Mesendoderm (in vitro differentiated cells): ENCODE results near the gene FOXN4.

Experiments
- DNase-seq: peaks from one replicate; pipeline ENCODE4 v3.0.0; 2013
- H2AK5ac ChIP-seq: 2 replicates; pipeline ENCODE4 v1.6.1; 2013; ENCODE audit warnings: low read length, inconsistent platforms
- H2BK120ac ChIP-seq: 2 replicates; pipeline ENCODE4 v1.6.1; 2013; ENCODE audit warnings: low read depth, mild to moderate bottlenecking, low read length, moderate library complexity, mixed read lengths
- H2BK15ac ChIP-seq: replicated peaks from 2 replicates; pipeline ENCODE4 v1.6.1; 2013; ENCODE audit warnings: low read depth, mild to moderate bottlenecking, moderate library complexity
- H2BK5ac ChIP-seq: 2 replicates; pipeline ENCODE4 v1.6.1; 2013; ENCODE audit warnings: low read length, inconsistent platforms
- H3K18ac ChIP-seq: 2 replicates; pipeline ENCODE4 v1.6.1; 2013; ENCODE audit warnings: mild to moderate bottlenecking, low read length, mixed read lengths
- H3K23ac ChIP-seq: one replicate; pipeline ENCODE4 v1.6.1; 2013; ENCODE audit warnings: low read length
- H3K27ac ChIP-seq: 2 replicates; pipeline ENCODE4 v1.5.1; 2013; ENCODE audit warnings: low read depth, mild to moderate bottlenecking, inconsistent platforms, low read length, moderate library complexity
- H3K27me3 ChIP-seq: 2 replicates; pipeline ENCODE4 v1.6.1; 2013; ENCODE audit warnings: low read length, control low read depth, mild to moderate bottlenecking, inconsistent platforms; ENCODE audit not compliant: insufficient read depth, poor library complexity
- H3K36me3 ChIP-seq: 2 replicates; pipeline ENCODE4 v1.6.1; 2013; ENCODE audit warnings: low read length, inconsistent platforms; ENCODE audit not compliant: control insufficient read depth, insufficient read depth
- H3K4ac ChIP-seq: one replicate; pipeline ENCODE4 v1.6.1; 2013; ENCODE audit warnings: low read depth, mild to moderate bottlenecking, low read length, moderate library complexity
- H3K4me1 ChIP-seq: 2 replicates; pipeline ENCODE4 v1.6.1; 2013; ENCODE audit warnings: low read depth, low read length, inconsistent platforms; ENCODE audit not compliant: control insufficient read depth
- H3K4me2 ChIP-seq: 2 replicates; pipeline ENCODE4 v1.6.1; 2013; ENCODE audit warnings: low read length
- H3K4me3 ChIP-seq: 2 replicates; pipeline ENCODE4 v1.5.1; 2013; ENCODE audit warnings: mild to moderate bottlenecking, low read length
- H3K56ac ChIP-seq: one replicate; pipeline ENCODE4 v1.6.1; 2013; ENCODE audit warnings: low read length
- H3K79me1 ChIP-seq: 2 replicates; pipeline ENCODE4 v1.6.1; 2013; ENCODE audit warnings: low read length, inconsistent platforms
- H3K79me2 ChIP-seq: 2 replicates; pipeline ENCODE4 v1.6.1; 2013; ENCODE audit warnings: mild to moderate bottlenecking, low read length; ENCODE audit not compliant: control insufficient read depth, insufficient read depth
- H3K9ac ChIP-seq: 2 replicates; pipeline ENCODE4 v1.6.1; 2013; ENCODE audit warnings: low read length, inconsistent platforms
- H4K5ac ChIP-seq: one replicate; pipeline ENCODE4 v1.6.1; 2013; ENCODE audit warnings: low read length
- H4K8ac ChIP-seq: one replicate; pipeline ENCODE4 v1.6.1; 2013; ENCODE audit warnings: low read depth, mild to moderate bottlenecking, control low read depth, low read length, moderate library complexity
- whole genome bisulfite sequencing: extraction: QIAGEN DNeasy Blood & Tissue Kit; methylation state at CpG from one replicate; pipeline ENCODE4 v1.1.7; 2013; ENCODE audit warnings: low lambda C conversion rate, missing lambda C conversion rate; ENCODE audit not compliant: insufficient coverage; ENCODE audit errors: extremely low coverage; 5-methylcytosine and 5-hydroxymethylcytosine counted together

Gene FOXN4

GRCh38 chr12:109310247-109311125 is 1.4 kb upstream of the FOXN4 start:
- no peak overlapping the region for H4K8ac ChIP-seq
- no peak overlapping the region for H2BK120ac ChIP-seq
- H3K4me2 ChIP-seq = peak overlapping the region; percentile 61
- DNase-seq = no peak
- no peak overlapping the region for H2AK5ac ChIP-seq
- no peaks in the 10 kb centered on the region for H3K79me1 ChIP-seq
- no peak overlapping the region for H3K4ac ChIP-seq
- no CpG with 5 or more reads among the region's 33 CpGs for WGBS
- no peak overlapping the region for H3K18ac ChIP-seq
- H3K79me2 ChIP-seq = no peaks in the 10 kb centered on the region
- H3K56ac ChIP-seq = peak overlapping the region; percentile 34
- H3K4me3 ChIP-seq = peak overlapping the region; percentile 20
- H2BK5ac ChIP-seq = no peak overlapping the region
- no peaks in the 10 kb centered on the region for H3K4me1 ChIP-seq
- no peak overlapping the region for H3K27ac ChIP-seq
- H3K36me3 ChIP-seq = no peaks in the 10 kb centered on the region
- peak overlapping the region; percentile 27 for H3K9ac ChIP-seq
- H4K5ac ChIP-seq = no peak overlapping the region
- no peak overlapping the region for H3K23ac ChIP-seq
- H3K27me3 ChIP-seq = peaks cover 30% of the 10 kb centered on the region
- H2BK15ac ChIP-seq = no peak overlapping the region

- no peak overlapping the region for H4K8ac ChIP-seq
- no peaks in the 10 kb centered on the region for H3K4me1 ChIP-seq
- H3K4me3 ChIP-seq = peak overlapping the region; percentile 20
- no peaks in the 10 kb centered on the region for H3K79me1 ChIP-seq
- H3K4ac ChIP-seq = no peak overlapping the region
- no peak overlapping the region for H4K5ac ChIP-seq
- H2AK5ac ChIP-seq = no peak overlapping the region
- peak; percentile 39 for DNase-seq
- H3K56ac ChIP-seq = peak overlapping the region; percentile 34
- no peaks in the 10 kb centered on the region for H3K79me2 ChIP-seq
- WGBS = no CpG with 5 or more reads among the region's 99 CpGs
- H2BK5ac ChIP-seq = no peak overlapping the region
- peak overlapping the region; percentile 27 for H3K9ac ChIP-seq
- H2BK120ac ChIP-seq = no peak overlapping the region
- H3K4me2 ChIP-seq = peak overlapping the region; percentile 61
- no peak overlapping the region for H3K23ac ChIP-seq
- no peak overlapping the region for H2BK15ac ChIP-seq
- peaks cover 30% of the 10 kb centered on the region for H3K27me3 ChIP-seq
- H3K18ac ChIP-seq = no peak overlapping the region
- no peaks in the 10 kb centered on the region for H3K36me3 ChIP-seq
- no peak overlapping the region for H3K27ac ChIP-seq
These were observed 530 bp upstream of the FOXN4 start for GRCh38 chr12:109309381-109310246.

GRCh38 chr12:109307051-109307450 is 2.0 kb downstream of the FOXN4 start:
- Histone ChIP-seq H2BK15ac (no peak overlapping the region), H3K27ac (no peak overlapping the region), H3K79me2 (no peaks in the 10 kb centered on the region), H2BK5ac (no peak overlapping the region), H4K8ac (no peak overlapping the region), H3K4me1 (no peaks in the 10 kb centered on the region), H4K5ac (no peak overlapping the region), H3K56ac (no peak overlapping the region), H3K4me2 (no peak overlapping the region), H3K36me3 (no peaks in the 10 kb centered on the region), H3K23ac (no peak overlapping the region), H3K79me1 (no peaks in the 10 kb centered on the region), H3K18ac (no peak overlapping the region), H2BK120ac (no peak overlapping the region), H3K4ac (no peak overlapping the region), H3K27me3 (peaks cover 28% of the 10 kb centered on the region), H3K9ac (no peak overlapping the region), H3K4me3 (no peak overlapping the region), H2AK5ac (no peak overlapping the region)
- DNase-seq = peak; percentile 57
- no CpG with 5 or more reads among the region's 9 CpGs for WGBS

DNA sequence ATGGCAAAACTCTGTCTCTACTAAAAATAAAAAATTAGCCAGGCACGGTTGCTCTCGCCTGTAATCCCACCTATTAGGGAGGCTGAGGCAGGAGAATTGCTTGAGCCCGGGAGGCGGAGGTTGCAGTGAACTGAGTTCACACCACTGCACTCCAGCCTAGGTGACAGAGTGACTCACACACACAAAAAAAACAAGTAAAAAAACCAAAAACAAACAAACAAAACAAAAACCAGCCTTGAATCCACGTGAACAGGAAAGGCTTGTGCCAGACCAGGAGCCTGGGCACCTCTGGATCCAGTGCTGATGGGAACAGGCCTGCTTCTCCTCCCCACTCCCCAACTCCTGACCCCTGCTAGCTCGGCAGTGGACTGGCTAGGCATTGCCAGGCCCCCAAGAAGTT is 3.5 kb downstream of the FOXN4 start:
- DNase-seq = no peak
- H2AK5ac ChIP-seq = no peak overlapping the region
- no peak overlapping the region for H2BK120ac ChIP-seq
- H3K4ac ChIP-seq = no peak overlapping the region
- H3K4me1 ChIP-seq = no peaks in the 10 kb centered on the region
- no peak overlapping the region for H3K9ac ChIP-seq
- H3K79me2 ChIP-seq = no peaks in the 10 kb centered on the region
- no peak overlapping the region for H3K4me3 ChIP-seq
- peaks cover 20% of the 10 kb centered on the region for H3K27me3 ChIP-seq
- H3K27ac ChIP-seq = no peak overlapping the region
- no peak overlapping the region for H2BK5ac ChIP-seq
- no peak overlapping the region for H3K56ac ChIP-seq
- no peaks in the 10 kb centered on the region for H3K36me3 ChIP-seq
- no peak overlapping the region for H3K18ac ChIP-seq
- no peak overlapping the region for H2BK15ac ChIP-seq
- H3K4me2 ChIP-seq = no peak overlapping the region
- no peak overlapping the region for H4K5ac ChIP-seq
- no peak overlapping the region for H3K23ac ChIP-seq
- H3K79me1 ChIP-seq = no peaks in the 10 kb centered on the region
- no peak overlapping the region for H4K8ac ChIP-seq
- no CpG with 5 or more reads among the region's 6 CpGs for WGBS

DNA sequence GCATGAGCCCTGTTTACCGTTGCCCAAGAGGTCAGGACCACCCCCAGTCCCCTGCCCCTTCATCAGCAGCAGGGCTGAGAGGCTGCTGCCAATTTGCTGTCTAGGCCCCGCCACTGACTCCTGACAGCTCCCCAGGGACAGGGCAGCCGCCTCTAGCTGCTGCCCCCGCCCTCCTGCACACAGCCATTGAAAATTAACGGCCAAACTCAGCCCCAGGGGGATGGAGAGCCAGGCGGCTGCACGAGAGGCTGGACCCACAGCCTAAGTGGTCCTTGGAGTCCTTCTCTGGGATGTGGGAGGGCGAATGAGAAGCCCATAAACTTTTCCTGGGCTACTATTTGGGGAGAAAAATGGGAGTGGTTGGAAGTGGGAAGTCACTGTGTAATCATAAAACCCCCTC is 4.6 kb downstream of the FOXN4 start:
- no peak overlapping the region for H4K8ac ChIP-seq
- H3K79me1 ChIP-seq = no peaks in the 10 kb centered on the region
- H3K36me3 ChIP-seq = no peaks in the 10 kb centered on the region
- no peaks in the 10 kb centered on the region for H3K79me2 ChIP-seq
- H3K9ac ChIP-seq = no peak overlapping the region
- peaks cover 13% of the 10 kb centered on the region for H3K27me3 ChIP-seq
- H2BK5ac ChIP-seq = no peak overlapping the region
- H3K56ac ChIP-seq = no peak overlapping the region
- H2BK120ac ChIP-seq = no peak overlapping the region
- no peaks in the 10 kb centered on the region for H3K4me1 ChIP-seq
- no peak overlapping the region for H3K23ac ChIP-seq
- DNase-seq = no peak
- H3K4me3 ChIP-seq = no peak overlapping the region
- H2AK5ac ChIP-seq = no peak overlapping the region
- no peak overlapping the region for H4K5ac ChIP-seq
- H2BK15ac ChIP-seq = no peak overlapping the region
- H3K4me2 ChIP-seq = no peak overlapping the region
- no peak overlapping the region for H3K18ac ChIP-seq
- no peak overlapping the region for H3K4ac ChIP-seq
- WGBS = no CpG with 5 or more reads among the region's 8 CpGs
- H3K27ac ChIP-seq = no peak overlapping the region
